Liver (tissue), 9 donors: ENCODE measurements around the gene GAP43. TPM values are rescaled to one million over a fixed set of nuclear protein-coding genes. Genes with fewer than 3 reads are reported as not detected.

Experiments used
- DNase-seq: peaks from one replicate; pipeline ENCODE4 v3.0.0-alpha.2; 2017; ENCODE audit warnings: low spot score
- H3K27ac ChIP-seq, 2 donors: one replicate each; pipeline ENCODE4 v1.7.0; 2013; ENCODE audit warnings: inconsistent platforms in 2 of 2, low read length in 2 of 2, control low read depth in 1 of 2, low read depth in 1 of 2, mild to moderate bottlenecking in 1 of 2
- H3K27me3 ChIP-seq, 4 donors: one replicate each; pipeline versions ENCODE4 v1.6.1 to v1.7.0; 2013; ENCODE audit warnings: low read length in 3 of 4, inconsistent platforms in 1 of 4, mild to moderate bottlenecking in 1 of 4, moderate library complexity in 1 of 4; ENCODE audit not compliant: control insufficient read depth in 4 of 4, insufficient read depth in 4 of 4
- H3K36me3 ChIP-seq, 4 donors: one replicate each; pipeline versions ENCODE4 v1.6.1 to v1.7.0; 2013; ENCODE audit warnings: low read length in 3 of 4, mild to moderate bottlenecking in 3 of 4, low read depth in 1 of 4, moderate library complexity in 1 of 4; ENCODE audit not compliant: control insufficient read depth in 4 of 4, insufficient read depth in 3 of 4
- H3K4me1 ChIP-seq, 4 donors: one replicate each; pipeline versions ENCODE4 v1.6.1 to v1.7.0; 2013; ENCODE audit warnings: low read length in 3 of 4, mild to moderate bottlenecking in 3 of 4, moderate library complexity in 1 of 4; ENCODE audit not compliant: control insufficient read depth in 4 of 4, insufficient read depth in 4 of 4
- H3K4me3 ChIP-seq, 3 donors: one replicate each; pipeline versions ENCODE4 v1.6.1 to v1.7.0; 2013; ENCODE audit warnings: low read length in 3 of 3, control low read depth in 1 of 3, low read depth in 1 of 3, mild to moderate bottlenecking in 1 of 3
- H3K9ac ChIP-seq, 2 donors: one replicate each; pipeline ENCODE4 v1.7.0; 2013; ENCODE audit warnings: low read length in 2 of 2, mild to moderate bottlenecking in 2 of 2, moderate library complexity in 2 of 2, control low read depth in 1 of 2, low read depth in 1 of 2
- H3K9me3 ChIP-seq, 4 donors: one replicate each; pipeline versions ENCODE4 v1.6.1 to v1.7.0; 2013; ENCODE audit warnings: low read length in 3 of 4; ENCODE audit not compliant: control insufficient read depth in 4 of 4
- EGR1 ChIP-seq, 2 donors: IDR thresholded peaks; 2 replicates each; pipeline ENCODE4 v1.6.1; 2016 to 2018; ENCODE audit warnings: antibody characterized with exemption in 2 of 2, low read depth in 2 of 2
- FOXA1 ChIP-seq: IDR thresholded peaks from 2 replicates; pipeline ENCODE4 v1.6.1; 2016; ENCODE audit warnings: antibody characterized with exemption
- FOXA2 ChIP-seq: IDR thresholded peaks from 2 replicates; pipeline ENCODE4 v1.6.1; 2016; ENCODE audit warnings: antibody characterized with exemption
- GABPA ChIP-seq, 2 donors: IDR thresholded peaks in 1 of 2; conservative IDR thresholded peaks in 1 of 2; 2 replicates each; pipeline ENCODE4 v1.6.1; 2016; ENCODE audit warnings: antibody characterized with exemption in 2 of 2, mild to moderate bottlenecking in 1 of 2, moderate library complexity in 1 of 2
- HNF4A ChIP-seq, 2 donors: conservative IDR thresholded peaks; 2 replicates each; pipeline ENCODE4 v1.6.1; 2016; ENCODE audit warnings: antibody characterized with exemption in 2 of 2, mild to moderate bottlenecking in 2 of 2
- HNF4G ChIP-seq: IDR thresholded peaks from 2 replicates; pipeline ENCODE4 v1.6.1; 2016; ENCODE audit warnings: antibody characterized with exemption
- JUND ChIP-seq, 2 donors: IDR thresholded peaks; 2 replicates each; pipeline ENCODE4 v1.6.1; 2016; ENCODE audit warnings: antibody characterized with exemption in 2 of 2
- NR2F2 ChIP-seq: IDR thresholded peaks from 2 replicates; pipeline ENCODE4 v1.6.1; 2016; ENCODE audit warnings: antibody characterized with exemption
- RAD21 ChIP-seq, 2 donors: IDR thresholded peaks; 2 replicates each; pipeline ENCODE4 v1.6.1; 2016; ENCODE audit warnings: antibody characterized with exemption in 2 of 2, mild to moderate bottlenecking in 2 of 2
- RXRA ChIP-seq, 2 donors: IDR thresholded peaks; 2 replicates each; pipeline ENCODE4 v1.6.1; 2017 to 2018; ENCODE audit warnings: antibody characterized with exemption in 2 of 2, mild to moderate bottlenecking in 1 of 2
- SP1 ChIP-seq: IDR thresholded peaks from 2 replicates; pipeline ENCODE4 v1.6.1; 2018; ENCODE audit warnings: antibody characterized with exemption, mild to moderate bottlenecking
- TAF1 ChIP-seq: conservative IDR thresholded peaks from 2 replicates; pipeline ENCODE4 v1.6.1; 2016; ENCODE audit warnings: antibody characterized with exemption, mild to moderate bottlenecking
- YY1 ChIP-seq: IDR thresholded peaks from 2 replicates; pipeline ENCODE4 v1.6.1; 2016; ENCODE audit warnings: antibody characterized with exemption, mild to moderate bottlenecking
- whole genome bisulfite sequencing: extraction: QIAGEN DNeasy Blood & Tissue Kit; methylation state at CpG from one replicate; pipeline ENCODE4 v1.1.7; 2013; 5-methylcytosine and 5-hydroxymethylcytosine counted together
- polyA plus RNA-seq, 2 donors: library from polyadenylated mRNA; stranded (reverse) in 1 of 2; unstranded in 1 of 2; fragments of 200-250 nt in 1 of 2; fragments of >200 nt in 1 of 2; fragmentation: Nextera tagmentation in 1 of 2; extraction: Ambion mirVana in 1 of 2; gene quantifications; one replicate each; pipeline versions ENCODE4 v1.2.1 to v1.2.3, GENCODE V29; 2013 to 2015
- total RNA-seq, 2 donors: library from RNA; depleted of rRNA; stranded (reverse); fragments of >200 nt; gene quantifications; one replicate each; pipeline ENCODE4 v1.2.3, GENCODE V29; 2014
- TF ChIP-seq, protein P1 (sequence below): IDR thresholded peaks from 2 replicates; pipeline ENCODE4 v1.6.1; 2016; ENCODE audit warnings: antibody characterized with exemption
- TF ChIP-seq, protein P2 (sequence below): IDR thresholded peaks from 2 replicates; pipeline ENCODE4 v1.6.1; 2016; ENCODE audit warnings: antibody characterized with exemption
- TF ChIP-seq, protein P3 (sequence below): fragments of 150-350 bp; IDR thresholded peaks from 2 replicates; pipeline ENCODE4 v1.5.1; 2017; ENCODE audit warnings: improper control_type of control experiment, low read depth, low read length; ENCODE audit not compliant: missing input control
- TF ChIP-seq, protein P4 (sequence below): IDR thresholded peaks from 2 replicates; pipeline ENCODE4 v1.6.1; 2016; ENCODE audit warnings: antibody characterized with exemption
- TF ChIP-seq, protein P5 (sequence below): IDR thresholded peaks from 2 replicates; pipeline ENCODE4 v1.6.1; 2016; ENCODE audit warnings: antibody characterized with exemption, mild to moderate bottlenecking
- donor health status: healthy.
- donor health status: healthy.
- donor health status: healthy.
- donor health status: healthy.
- donor health status: healthy.

GAP43 gene
- total and polyA plus RNA-seq, 4 donors = 0.06 TPM; not detected in 3

DNA sequence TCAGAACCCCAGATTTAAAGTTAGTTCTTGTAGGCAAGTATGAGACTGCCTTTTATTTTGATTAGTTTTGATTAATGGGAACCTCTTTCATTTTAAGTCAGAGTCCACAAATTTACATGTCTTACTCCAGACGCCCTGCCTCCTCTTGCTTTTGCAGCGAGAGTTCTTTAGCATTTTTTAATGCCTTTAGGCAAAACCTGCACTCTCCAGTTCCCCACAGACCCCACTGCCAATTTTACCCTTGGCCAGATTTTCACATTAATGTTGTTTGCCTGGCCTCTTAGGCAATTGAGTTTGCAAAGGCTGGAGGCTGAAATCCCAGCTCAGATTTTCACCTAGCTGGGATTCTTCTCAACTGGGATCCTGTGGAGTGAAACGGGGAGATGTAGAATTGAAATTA, 85.8 kb downstream of the GAP43 start:
- no peak for DNase-seq
- H3K9ac ChIP-seq = no peak overlapping the region
- WGBS = 91% methylated on average over 3 of the region's 3 CpGs
- peaks cover 0 to 6% (median 0%) of the 10 kb centered on the region in 4 donors for H3K4me1 ChIP-seq
- no peaks in the 10 kb centered on the region for H3K36me3 ChIP-seq
- no peak overlapping the region for H3K4me3 ChIP-seq
- H3K9me3 ChIP-seq = no peaks in the 10 kb centered on the region
- H3K27ac ChIP-seq = no peak overlapping the region
- H3K27me3 ChIP-seq = no peaks in the 10 kb centered on the region
- TF ChIP-seq GABPA (IDR thresholded peaks at IDR 0.05 in 1 of 2, conservative IDR thresholded peaks at IDR 0.05 in 1 of 2) (no peak), EGR1 (IDR thresholded peaks at IDR 0.05; ENCODE audit: low read depth in 2 of 2) (no peak), RAD21 (IDR thresholded peaks at IDR 0.05) (no peak), NR2F2 (no peak), SP1 (no peak), HNF4A (conservative IDR thresholded peaks at IDR 0.05) (no peak), FOXA2 (no peak), HNF4G (no peak), JUND (IDR thresholded peaks at IDR 0.05) (no peak), TAF1 (no peak), YY1 (no peak), FOXA1 (no peak), RXRA (IDR thresholded peaks at IDR 0.05) (no peak)
- TF ChIP-seq, protein P1, sequence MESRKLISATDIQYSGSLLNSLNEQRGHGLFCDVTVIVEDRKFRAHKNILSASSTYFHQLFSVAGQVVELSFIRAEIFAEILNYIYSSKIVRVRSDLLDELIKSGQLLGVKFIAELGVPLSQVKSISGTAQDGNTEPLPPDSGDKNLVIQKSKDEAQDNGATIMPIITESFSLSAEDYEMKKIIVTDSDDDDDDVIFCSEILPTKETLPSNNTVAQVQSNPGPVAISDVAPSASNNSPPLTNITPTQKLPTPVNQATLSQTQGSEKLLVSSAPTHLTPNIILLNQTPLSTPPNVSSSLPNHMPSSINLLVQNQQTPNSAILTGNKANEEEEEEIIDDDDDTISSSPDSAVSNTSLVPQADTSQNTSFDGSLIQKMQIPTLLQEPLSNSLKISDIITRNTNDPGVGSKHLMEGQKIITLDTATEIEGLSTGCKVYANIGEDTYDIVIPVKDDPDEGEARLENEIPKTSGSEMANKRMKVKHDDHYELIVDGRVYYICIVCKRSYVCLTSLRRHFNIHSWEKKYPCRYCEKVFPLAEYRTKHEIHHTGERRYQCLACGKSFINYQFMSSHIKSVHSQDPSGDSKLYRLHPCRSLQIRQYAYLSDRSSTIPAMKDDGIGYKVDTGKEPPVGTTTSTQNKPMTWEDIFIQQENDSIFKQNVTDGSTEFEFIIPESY = no peak
- TF ChIP-seq, protein P2, sequence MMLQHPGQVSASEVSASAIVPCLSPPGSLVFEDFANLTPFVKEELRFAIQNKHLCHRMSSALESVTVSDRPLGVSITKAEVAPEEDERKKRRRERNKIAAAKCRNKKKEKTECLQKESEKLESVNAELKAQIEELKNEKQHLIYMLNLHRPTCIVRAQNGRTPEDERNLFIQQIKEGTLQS = no peak
- TF ChIP-seq, protein P3, sequence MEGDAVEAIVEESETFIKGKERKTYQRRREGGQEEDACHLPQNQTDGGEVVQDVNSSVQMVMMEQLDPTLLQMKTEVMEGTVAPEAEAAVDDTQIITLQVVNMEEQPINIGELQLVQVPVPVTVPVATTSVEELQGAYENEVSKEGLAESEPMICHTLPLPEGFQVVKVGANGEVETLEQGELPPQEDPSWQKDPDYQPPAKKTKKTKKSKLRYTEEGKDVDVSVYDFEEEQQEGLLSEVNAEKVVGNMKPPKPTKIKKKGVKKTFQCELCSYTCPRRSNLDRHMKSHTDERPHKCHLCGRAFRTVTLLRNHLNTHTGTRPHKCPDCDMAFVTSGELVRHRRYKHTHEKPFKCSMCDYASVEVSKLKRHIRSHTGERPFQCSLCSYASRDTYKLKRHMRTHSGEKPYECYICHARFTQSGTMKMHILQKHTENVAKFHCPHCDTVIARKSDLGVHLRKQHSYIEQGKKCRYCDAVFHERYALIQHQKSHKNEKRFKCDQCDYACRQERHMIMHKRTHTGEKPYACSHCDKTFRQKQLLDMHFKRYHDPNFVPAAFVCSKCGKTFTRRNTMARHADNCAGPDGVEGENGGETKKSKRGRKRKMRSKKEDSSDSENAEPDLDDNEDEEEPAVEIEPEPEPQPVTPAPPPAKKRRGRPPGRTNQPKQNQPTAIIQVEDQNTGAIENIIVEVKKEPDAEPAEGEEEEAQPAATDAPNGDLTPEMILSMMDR = no peak
- TF ChIP-seq, protein P4, sequence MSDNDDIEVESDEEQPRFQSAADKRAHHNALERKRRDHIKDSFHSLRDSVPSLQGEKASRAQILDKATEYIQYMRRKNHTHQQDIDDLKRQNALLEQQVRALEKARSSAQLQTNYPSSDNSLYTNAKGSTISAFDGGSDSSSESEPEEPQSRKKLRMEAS = no peak
- TF ChIP-seq, protein P5, sequence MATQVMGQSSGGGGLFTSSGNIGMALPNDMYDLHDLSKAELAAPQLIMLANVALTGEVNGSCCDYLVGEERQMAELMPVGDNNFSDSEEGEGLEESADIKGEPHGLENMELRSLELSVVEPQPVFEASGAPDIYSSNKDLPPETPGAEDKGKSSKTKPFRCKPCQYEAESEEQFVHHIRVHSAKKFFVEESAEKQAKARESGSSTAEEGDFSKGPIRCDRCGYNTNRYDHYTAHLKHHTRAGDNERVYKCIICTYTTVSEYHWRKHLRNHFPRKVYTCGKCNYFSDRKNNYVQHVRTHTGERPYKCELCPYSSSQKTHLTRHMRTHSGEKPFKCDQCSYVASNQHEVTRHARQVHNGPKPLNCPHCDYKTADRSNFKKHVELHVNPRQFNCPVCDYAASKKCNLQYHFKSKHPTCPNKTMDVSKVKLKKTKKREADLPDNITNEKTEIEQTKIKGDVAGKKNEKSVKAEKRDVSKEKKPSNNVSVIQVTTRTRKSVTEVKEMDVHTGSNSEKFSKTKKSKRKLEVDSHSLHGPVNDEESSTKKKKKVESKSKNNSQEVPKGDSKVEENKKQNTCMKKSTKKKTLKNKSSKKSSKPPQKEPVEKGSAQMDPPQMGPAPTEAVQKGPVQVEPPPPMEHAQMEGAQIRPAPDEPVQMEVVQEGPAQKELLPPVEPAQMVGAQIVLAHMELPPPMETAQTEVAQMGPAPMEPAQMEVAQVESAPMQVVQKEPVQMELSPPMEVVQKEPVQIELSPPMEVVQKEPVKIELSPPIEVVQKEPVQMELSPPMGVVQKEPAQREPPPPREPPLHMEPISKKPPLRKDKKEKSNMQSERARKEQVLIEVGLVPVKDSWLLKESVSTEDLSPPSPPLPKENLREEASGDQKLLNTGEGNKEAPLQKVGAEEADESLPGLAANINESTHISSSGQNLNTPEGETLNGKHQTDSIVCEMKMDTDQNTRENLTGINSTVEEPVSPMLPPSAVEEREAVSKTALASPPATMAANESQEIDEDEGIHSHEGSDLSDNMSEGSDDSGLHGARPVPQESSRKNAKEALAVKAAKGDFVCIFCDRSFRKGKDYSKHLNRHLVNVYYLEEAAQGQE = no peak
